ENCODE measurements around the gene PRKCD.
A peak's percentile ranks its signal among the peaks of the same experiment; 100 is the strongest.

The PRKCD gene

DNA sequence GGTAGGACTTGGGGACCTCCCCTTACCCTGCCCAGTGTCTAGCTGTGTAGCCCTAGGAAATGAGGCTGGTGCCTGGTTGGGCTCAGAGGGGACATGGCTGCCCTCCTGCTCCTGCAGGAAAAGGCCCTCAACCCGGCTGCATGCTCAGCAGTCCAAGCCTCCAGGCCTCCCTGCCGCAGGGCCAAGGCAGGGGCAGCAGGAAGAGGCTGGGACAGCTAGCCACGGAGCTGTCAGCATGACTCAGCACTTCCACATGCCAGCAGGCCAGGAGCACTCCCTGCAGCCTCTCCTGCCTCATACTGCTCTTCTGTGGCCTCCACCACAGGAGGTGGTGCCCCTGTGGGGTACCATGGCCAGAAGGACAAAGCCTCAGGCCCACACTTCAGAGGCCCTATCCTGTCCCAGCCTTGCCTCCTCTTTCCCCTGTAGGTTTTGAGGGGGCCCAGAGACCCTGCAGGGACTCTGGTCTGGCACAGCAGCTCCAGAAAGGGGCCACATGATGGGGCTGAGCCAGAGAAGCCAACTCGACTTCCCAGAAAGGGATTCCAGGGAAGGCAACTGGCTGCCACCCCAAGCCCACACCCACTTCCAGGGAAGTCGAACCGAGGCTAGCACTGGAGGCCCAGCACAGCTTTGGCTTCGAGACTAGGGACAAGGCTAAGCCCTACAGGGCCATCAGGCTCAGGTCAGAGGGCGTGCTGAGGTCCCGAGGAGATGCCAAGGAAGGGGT, 75.3 kb downstream of the PRKCD start:
- Histone ChIP-seq H3K36me3 (peaks cover 100% of the 10 kb centered on the region), H3K27me3 (no peaks in the 10 kb centered on the region), H3K9me3 (no peaks in the 10 kb centered on the region), H3K27ac (peak overlapping the region; percentile 97), H3K4me1 (ENCODE audit: control insufficient read depth in 1 of 2, insufficient read depth in 1 of 2, low read depth in 1 of 2, low read length in 1 of 2) (peaks cover 44 to 48% of the 10 kb centered on the region in 2 experiments), H3K4me3 (ENCODE audit: low read depth in 1 of 2, low read length in 1 of 2) (peak overlapping the region in 1 of 2 experiments; percentile 24)
- TF ChIP-seq, protein P1, sequence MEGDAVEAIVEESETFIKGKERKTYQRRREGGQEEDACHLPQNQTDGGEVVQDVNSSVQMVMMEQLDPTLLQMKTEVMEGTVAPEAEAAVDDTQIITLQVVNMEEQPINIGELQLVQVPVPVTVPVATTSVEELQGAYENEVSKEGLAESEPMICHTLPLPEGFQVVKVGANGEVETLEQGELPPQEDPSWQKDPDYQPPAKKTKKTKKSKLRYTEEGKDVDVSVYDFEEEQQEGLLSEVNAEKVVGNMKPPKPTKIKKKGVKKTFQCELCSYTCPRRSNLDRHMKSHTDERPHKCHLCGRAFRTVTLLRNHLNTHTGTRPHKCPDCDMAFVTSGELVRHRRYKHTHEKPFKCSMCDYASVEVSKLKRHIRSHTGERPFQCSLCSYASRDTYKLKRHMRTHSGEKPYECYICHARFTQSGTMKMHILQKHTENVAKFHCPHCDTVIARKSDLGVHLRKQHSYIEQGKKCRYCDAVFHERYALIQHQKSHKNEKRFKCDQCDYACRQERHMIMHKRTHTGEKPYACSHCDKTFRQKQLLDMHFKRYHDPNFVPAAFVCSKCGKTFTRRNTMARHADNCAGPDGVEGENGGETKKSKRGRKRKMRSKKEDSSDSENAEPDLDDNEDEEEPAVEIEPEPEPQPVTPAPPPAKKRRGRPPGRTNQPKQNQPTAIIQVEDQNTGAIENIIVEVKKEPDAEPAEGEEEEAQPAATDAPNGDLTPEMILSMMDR (IDR thresholded peaks at IDR 0.05), result no peak

GRCh38 chr3:53238051-53238850, 77.2 kb downstream of the PRKCD start:
- H3K9me3 ChIP-seq, result no peaks in the 10 kb centered on the region
- TF ChIP-seq, protein P1 (IDR thresholded peaks at IDR 0.05), result no peak
- H3K36me3 ChIP-seq, result peaks cover 100% of the 10 kb centered on the region
- peak overlapping the region; percentile 97 for H3K27ac ChIP-seq
- H3K4me1 ChIP-seq (ENCODE audit: control insufficient read depth in 1 of 2, insufficient read depth in 1 of 2, low read depth in 1 of 2, low read length in 1 of 2), result peaks cover 63 to 68% of the 10 kb centered on the region in 2 experiments
- H3K27me3 ChIP-seq, result no peaks in the 10 kb centered on the region
- no peak overlapping the region for H3K4me3 ChIP-seq (ENCODE audit: low read depth in 1 of 2, low read length in 1 of 2)

- Histone ChIP-seq H3K27me3 (no peaks in the 10 kb centered on the region), H3K36me3 (peaks cover 100% of the 10 kb centered on the region), H3K4me3 (ENCODE audit: low read depth in 1 of 2, low read length in 1 of 2) (no peak overlapping the region), H3K27ac (peak overlapping the region; percentile 97), H3K4me1 (ENCODE audit: control insufficient read depth in 1 of 2, insufficient read depth in 1 of 2, low read depth in 1 of 2, low read length in 1 of 2) (peaks cover 67 to 70% of the 10 kb centered on the region in 2 experiments), H3K9me3 (no peaks in the 10 kb centered on the region)
- TF ChIP-seq, protein P1 (IDR thresholded peaks at IDR 0.05), result no peak
Measured at GRCh38 chr3:53238886-53239285, 77.9 kb downstream of the PRKCD start.

DNA sequence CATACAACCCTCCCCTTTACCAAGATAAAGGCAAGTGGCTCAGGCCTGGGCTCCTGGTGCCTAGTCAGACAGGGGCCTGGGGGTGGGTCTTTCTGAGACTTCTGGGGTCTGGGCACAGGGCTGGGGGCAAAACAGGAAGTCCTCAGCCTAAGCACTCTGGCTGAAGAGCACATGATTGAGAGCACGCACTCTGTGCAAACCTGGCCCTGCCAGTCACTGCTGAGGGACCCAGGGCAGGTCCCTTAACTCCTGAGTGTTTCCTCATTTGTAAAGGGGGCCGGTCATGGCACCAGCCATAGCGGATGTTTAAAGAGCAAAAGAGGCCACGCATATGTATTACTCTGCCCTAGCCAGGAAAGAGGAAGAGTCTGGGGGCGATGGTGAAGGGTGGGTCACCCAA, 78.8 kb downstream of the PRKCD start:
- Histone ChIP-seq H3K27me3 (no peaks in the 10 kb centered on the region), H3K4me1 (ENCODE audit: control insufficient read depth in 1 of 2, insufficient read depth in 1 of 2, low read depth in 1 of 2, low read length in 1 of 2) (peaks cover 68 to 71% of the 10 kb centered on the region in 2 experiments), H3K4me3 (ENCODE audit: low read depth in 1 of 2, low read length in 1 of 2) (no peak overlapping the region), H3K9me3 (no peaks in the 10 kb centered on the region), H3K36me3 (peaks cover 98% of the 10 kb centered on the region), H3K27ac (peak overlapping the region; percentile 97)
- TF ChIP-seq, protein P1 (IDR thresholded peaks at IDR 0.05), result no peak

DNA sequence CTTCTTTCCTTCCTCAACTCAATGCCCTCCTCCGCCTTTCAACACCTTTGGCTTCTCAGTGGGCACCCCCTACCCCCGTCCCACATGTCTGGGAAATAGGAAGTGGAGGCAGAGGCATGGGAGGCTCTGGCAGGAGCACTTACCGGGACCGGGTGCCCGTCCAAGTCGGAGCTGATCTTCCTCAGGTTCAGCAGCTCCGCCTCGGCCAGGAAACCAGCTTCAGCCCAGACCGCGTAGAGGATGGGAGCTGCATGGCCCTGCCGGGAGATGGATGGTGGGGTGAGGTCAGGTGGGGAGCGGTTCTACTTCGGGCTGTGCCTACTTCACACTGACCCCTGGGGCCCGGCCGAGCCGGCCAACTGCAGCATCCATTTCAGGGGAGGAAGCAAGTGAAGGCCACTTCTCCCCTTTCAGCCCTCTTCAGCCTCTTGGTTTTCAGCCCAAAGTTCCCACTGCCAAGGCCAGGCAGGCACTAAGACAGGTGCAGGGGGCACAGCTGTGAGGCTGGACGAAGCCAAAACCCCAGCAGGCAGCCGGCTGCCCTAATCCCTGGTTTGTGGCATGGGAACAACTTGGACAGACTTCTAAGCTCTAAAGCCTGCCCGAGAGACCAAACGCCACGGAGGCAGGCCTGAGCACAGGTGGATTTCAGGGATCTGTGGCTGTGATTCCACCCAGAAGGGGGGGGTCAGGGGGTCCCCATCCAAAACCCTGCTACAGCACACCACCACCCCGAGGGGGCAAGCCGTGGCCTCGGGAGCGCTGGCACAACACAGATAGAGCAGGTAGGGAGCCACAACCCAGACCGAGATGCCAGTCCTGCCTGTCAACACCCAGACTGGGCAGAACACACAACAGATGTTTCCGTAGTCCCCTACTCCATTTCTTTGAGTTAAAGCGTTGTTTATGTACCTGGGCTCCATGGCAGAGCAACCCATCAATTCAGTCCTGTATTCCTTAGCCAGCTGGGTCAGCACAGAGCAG, 80.3 kb downstream of the PRKCD start:
- H3K4me3 ChIP-seq (ENCODE audit: low read depth in 1 of 2, low read length in 1 of 2), result peak overlapping the region in 1 of 2 experiments; percentile 7
- peaks cover 72 to 77% of the 10 kb centered on the region in 2 experiments for H3K4me1 ChIP-seq (ENCODE audit: control insufficient read depth in 1 of 2, insufficient read depth in 1 of 2, low read depth in 1 of 2, low read length in 1 of 2)
- TF ChIP-seq, protein P1 (IDR thresholded peaks at IDR 0.05), result no peak

More for the DNA sequence above, 80.3 kb downstream of the PRKCD start:
- Histone ChIP-seq H3K27ac (peak overlapping the region; percentile 97), H3K9me3 (no peaks in the 10 kb centered on the region), H3K36me3 (peaks cover 89% of the 10 kb centered on the region), H3K27me3 (no peaks in the 10 kb centered on the region)

Data from neutrophil (primary cell).